Keratinocyte (primary cell): ENCODE measurements around the gene GNAI1. TPM values are rescaled to one million over a fixed set of nuclear protein-coding genes. Genes with fewer than 3 reads are reported as not detected.

ENCODE experiments used
- DNase-seq: peaks from one replicate; pipeline ENCODE4 v3.0.0-alpha.2; 2011; ENCODE audit warnings: low read depth, missing footprints, low spot score
- FAIRE-seq: peaks from 2 replicates; lab custom pipeline; 2011; peaks lifted over from hg19 to GRCh38; lab: Jason Lieb, UNC
- H2AFZ ChIP-seq: 2 replicates; pipeline ENCODE4 v1.6.0; 2012; ENCODE audit warnings: low read length, control low read depth, inconsistent platforms; ENCODE audit not compliant: control insufficient read depth
- H3K27ac ChIP-seq: 2 replicates; pipeline ENCODE4 v1.5.1; 2011; ENCODE audit warnings: low read length; ENCODE audit not compliant: control insufficient read depth, insufficient read depth
- H3K27me3 ChIP-seq: 3 replicates; pipeline ENCODE4 v1.6.0; 2011; ENCODE audit warnings: low read length; ENCODE audit not compliant: control insufficient read depth, insufficient read depth; ENCODE audit errors: extremely low read depth
- H3K36me3 ChIP-seq, 2 experiments: 2 replicates in 1 of 2; 3 replicates in 1 of 2; pipeline ENCODE4 v1.5.1; 2011; ENCODE audit warnings: low read length in 2 of 2, mild to moderate bottlenecking in 1 of 2; ENCODE audit not compliant: control insufficient read depth in 2 of 2, insufficient read depth in 2 of 2; ENCODE audit errors: extremely low read depth in 1 of 2
- H3K4me1 ChIP-seq: 3 replicates; pipeline ENCODE4 v1.5.1; 2011; ENCODE audit warnings: low read length; ENCODE audit not compliant: control insufficient read depth, insufficient read depth; ENCODE audit errors: extremely low read depth
- H3K4me2 ChIP-seq: 3 replicates; pipeline ENCODE4 v1.6.0; 2011; ENCODE audit warnings: low read depth, low read length; ENCODE audit not compliant: control insufficient read depth, insufficient read depth; ENCODE audit errors: extremely low read depth
- H3K4me3 ChIP-seq, 3 experiments: fragments of 200-600 bp in 1 of 3; sonication (generic) in 1 of 3; 2 replicates in 2 of 3; 3 replicates in 1 of 3; pipeline ENCODE4 v1.5.1; 2011 to 2016; ENCODE audit warnings: low read length in 3 of 3, mild to moderate bottlenecking in 3 of 3, control low read depth in 2 of 3, inconsistent platforms in 1 of 3, low read depth in 1 of 3, mixed read lengths in 1 of 3, mixed run types in 1 of 3, moderate library complexity in 1 of 3; ENCODE audit not compliant: control insufficient read depth in 2 of 3, insufficient read depth in 2 of 3; ENCODE audit errors: extremely low read depth in 1 of 3
- H3K79me2 ChIP-seq: 2 replicates; pipeline ENCODE4 v1.6.0; 2012; ENCODE audit warnings: low read length; ENCODE audit not compliant: control insufficient read depth, insufficient read depth
- H3K9ac ChIP-seq: 3 replicates; pipeline ENCODE4 v1.6.0; 2011; ENCODE audit warnings: low read length; ENCODE audit not compliant: control insufficient read depth, insufficient read depth; ENCODE audit errors: extremely low read depth
- H3K9me1 ChIP-seq: 3 replicates; pipeline ENCODE4 v1.6.0; 2011; ENCODE audit warnings: low read length; ENCODE audit not compliant: control insufficient read depth, insufficient read depth; ENCODE audit errors: extremely low read depth
- H3K9me3 ChIP-seq: 2 replicates; pipeline ENCODE4 v1.5.1; 2012; ENCODE audit warnings: low read depth, low read length; ENCODE audit not compliant: control insufficient read depth
- H4K20me1 ChIP-seq: 3 replicates; pipeline ENCODE4 v1.6.0; 2011; ENCODE audit warnings: low read length; ENCODE audit not compliant: control insufficient read depth, insufficient read depth; ENCODE audit errors: extremely low read depth
- CTCF ChIP-seq, 3 experiments: IDR thresholded peaks in 1 of 3; conservative IDR thresholded peaks in 1 of 3; optimal IDR thresholded peaks in 1 of 3; 2 replicates in 2 of 3; 3 replicates in 1 of 3; pipeline versions ENCODE3 to v1.5.1; 2011; ENCODE audit warnings: low read length in 3 of 3, mild to moderate bottlenecking in 3 of 3, moderate library complexity in 2 of 3, control low read depth in 1 of 3, inconsistent platforms in 1 of 3; ENCODE audit not compliant: insufficient read depth in 2 of 3; ENCODE audit errors: extremely low read depth in 1 of 3
- EZH2 ChIP-seq: IDR thresholded peaks from one replicate; pipeline ENCODE4 v1.6.1; 2012; ENCODE audit warnings: inconsistent platforms, mild to moderate bottlenecking, low read length, moderate library complexity
- dilution Hi-C: fragments of 300-500 bp; cut with MboI; formaldehyde crosslinking; loops from one replicate; pipeline ENCODE4 v1.7.0; 2020; ENCODE audit warnings: low sequenced_read_pairs; ENCODE audit not compliant: extremely low pct_ligation_motif_present
- polyA plus RNA-seq, 5 experiments: library from polyadenylated mRNA; depleted of rRNA in 3 of 5; stranded (reverse) in 3 of 5; stranded (forward) in 1 of 5; unstranded in 1 of 5; fragments of >200 nt; gene quantifications; 1 replicate in 1 of 5; 2 replicates in 3 of 5; 3 replicates in 1 of 5; pipeline versions ENCODE4 v1.2.1 to v1.2.3, GENCODE V29; 2011 to 2012; ENCODE audit warnings: missing spikeins in 2 of 5, low read depth in 1 of 5, low replicate concordance in 1 of 5

The GNAI1 gene
- polyA plus RNA-seq, 1 donor (not counting 4 experiments of a cell fraction or from before 2014, with no cell fraction given) = 84.1 TPM

DNA sequence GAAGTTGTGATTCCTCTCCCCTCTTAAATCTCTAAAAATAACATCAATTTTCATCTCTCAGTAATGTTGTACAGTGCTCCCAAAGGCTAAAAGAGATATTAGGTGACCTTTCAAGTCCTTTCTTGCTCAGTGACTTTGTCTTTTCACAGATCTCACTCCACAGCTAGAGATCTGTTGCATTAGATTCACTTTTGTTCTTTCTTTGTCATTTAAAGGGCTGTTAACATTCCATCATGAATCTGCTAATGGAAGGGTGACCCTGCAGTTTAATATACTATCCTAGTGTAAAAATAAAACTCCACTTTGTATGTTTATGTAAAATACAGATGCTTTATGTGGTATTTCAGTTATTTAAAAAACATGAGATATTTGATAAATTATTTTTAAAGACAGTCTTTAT, 30.5 kb downstream of the GNAI1 start:
- no peak overlapping the region for H2AFZ ChIP-seq
- no peak overlapping the region for H3K27ac ChIP-seq
- no peaks in the 10 kb centered on the region for H3K27me3 ChIP-seq
- no peaks in the 10 kb centered on the region for H4K20me1 ChIP-seq
- DNase-seq (no peak), FAIRE-seq (no peak)
- H3K4me1 ChIP-seq = no peaks in the 10 kb centered on the region
- H3K9ac ChIP-seq = no peak overlapping the region
- no peak overlapping the region for H3K4me3 ChIP-seq
- no peak overlapping the region for H3K4me2 ChIP-seq
- peaks cover 4% of the 10 kb centered on the region for H3K9me3 ChIP-seq
- TF ChIP-seq CTCF (optimal IDR thresholded peaks at IDR 0.05 in 1 of 3, IDR thresholded peaks at IDR 0.05 in 1 of 3, conservative IDR thresholded peaks at IDR 0.05 in 1 of 3; ENCODE audit: extremely low read depth in 1 of 3, insufficient read depth in 2 of 3, low read length in 3 of 3) (no peak), EZH2 (no peak)
- no peaks in the 10 kb centered on the region for H3K9me1 ChIP-seq
- H3K79me2 ChIP-seq = peaks cover 90% of the 10 kb centered on the region
- H3K36me3 ChIP-seq = no peaks in the 10 kb centered on the region
- dilution Hi-C loops = no loop called here

DNA sequence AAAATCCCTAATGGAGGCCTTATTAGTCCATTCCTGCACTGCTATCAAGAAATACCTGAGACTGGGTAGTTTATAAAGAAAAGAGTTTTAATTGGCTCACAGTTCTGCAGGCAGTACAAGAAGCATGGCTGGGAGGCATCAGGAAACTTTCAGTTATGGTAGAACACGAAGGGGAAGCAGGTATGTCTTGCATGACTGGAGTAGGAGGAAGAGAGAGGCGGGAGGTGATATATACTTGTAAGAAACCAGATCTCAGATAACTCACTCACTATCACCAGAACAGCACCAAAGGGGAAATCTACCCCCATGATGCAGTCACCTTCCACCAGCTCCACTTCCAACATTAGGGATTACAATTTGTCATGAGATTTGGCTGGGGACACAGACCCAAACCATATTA, 35.8 kb downstream of the GNAI1 start:
- Histone ChIP-seq H3K9me3 (peaks cover 12% of the 10 kb centered on the region), H4K20me1 (peaks cover 2% of the 10 kb centered on the region), H3K27ac (no peak overlapping the region), H3K4me1 (no peaks in the 10 kb centered on the region), H3K27me3 (no peaks in the 10 kb centered on the region), H3K9ac (no peak overlapping the region), H2AFZ (no peak overlapping the region), H3K9me1 (no peaks in the 10 kb centered on the region), H3K36me3 (no peaks in the 10 kb centered on the region), H3K79me2 (peaks cover 89% of the 10 kb centered on the region), H3K4me2 (no peak overlapping the region), H3K4me3 (no peak overlapping the region)
- FAIRE-seq (no peak), DNase-seq (no peak)
- TF ChIP-seq EZH2 = no peak
- TF ChIP-seq CTCF (optimal IDR thresholded peaks at IDR 0.05 in 1 of 3, IDR thresholded peaks at IDR 0.05 in 1 of 3, conservative IDR thresholded peaks at IDR 0.05 in 1 of 3; ENCODE audit: extremely low read depth in 1 of 3, insufficient read depth in 2 of 3, low read length in 3 of 3) = no peak
- dilution Hi-C loops = no loop called here
